Spinal cord (tissue), 10 donors: ENCODE data around the gene TADA2A. TPM values are rescaled to one million over a fixed set of nuclear protein-coding genes. Genes with fewer than 3 reads are reported as not detected.
"Not testable (repeated sequence)": the region's sequence is repeated elsewhere in the genome, so short reads cannot be mapped to it uniquely, and the experiment has no call there.

ENCODE experiments used
- DNase-seq, 6 donors: peaks; one replicate each; pipeline versions ENCODE4 v3.0.0 to v3.0.0-alpha.2; 2013 to 2015; ENCODE audit warnings: low spot score in 6 of 6, low read depth in 4 of 6
- H3K27ac ChIP-seq: one replicate; pipeline ENCODE4 v1.5.1; 2013; ENCODE audit warnings: low read depth, low read length, control low read depth
- H3K27me3 ChIP-seq: one replicate; pipeline ENCODE4 v1.6.1; 2013; ENCODE audit warnings: low read length; ENCODE audit not compliant: control insufficient read depth, insufficient read depth
- H3K36me3 ChIP-seq: one replicate; pipeline ENCODE4 v1.6.1; 2013; ENCODE audit warnings: low read length; ENCODE audit not compliant: control insufficient read depth, insufficient read depth
- H3K4me1 ChIP-seq: one replicate; pipeline ENCODE4 v1.6.1; 2013; ENCODE audit warnings: low read length; ENCODE audit not compliant: control insufficient read depth, insufficient read depth
- H3K4me3 ChIP-seq: one replicate; pipeline ENCODE4 v1.5.1; 2013; ENCODE audit warnings: low read depth, low read length, control low read depth
- H3K9me3 ChIP-seq: one replicate; pipeline ENCODE4 v1.6.1; 2013; ENCODE audit warnings: low read length; ENCODE audit not compliant: control insufficient read depth, insufficient read depth
- WGBS: methylation state at CpG from one replicate; pipeline ENCODE4 v1.1.5; 2013; ENCODE audit warnings: missing lambda C conversion rate; ENCODE audit not compliant: insufficient coverage; 5-methylcytosine and 5-hydroxymethylcytosine counted together
- polyA plus RNA-seq, 2 donors: library from polyadenylated mRNA; unstranded; fragments of 120-200 nt; gene quantifications; one replicate each; pipeline ENCODE4 v1.2.1, GENCODE V29; 2013; ENCODE audit not compliant: insufficient read length in 2 of 2
- total RNA-seq, 2 donors: library from RNA; depleted of rRNA in 1 of 2; stranded (reverse); fragments of 120-200 nt in 1 of 2; fragments of >200 nt in 1 of 2; gene quantifications; one replicate each; pipeline versions ENCODE4 v1.2.3 to v1.2.4, GENCODE V29; 2013 to 2014
- donor health status: healthy.

TADA2A gene
- total and polyA plus RNA-seq, 4 donors, result 24.8 to 40.0 (median 28.5) TPM

GRCh38 chr17:37500378-37500777 lies 93.7 kb downstream of the TADA2A start:
- DNase-seq, result no peak
- H3K4me3 ChIP-seq, result no peak overlapping the region
- no peaks in the 10 kb centered on the region for H3K4me1 ChIP-seq
- H3K27me3 ChIP-seq, result no peaks in the 10 kb centered on the region
- no peaks in the 10 kb centered on the region for H3K36me3 ChIP-seq
- no peak overlapping the region for H3K27ac ChIP-seq
- no peaks in the 10 kb centered on the region for H3K9me3 ChIP-seq

DNA sequence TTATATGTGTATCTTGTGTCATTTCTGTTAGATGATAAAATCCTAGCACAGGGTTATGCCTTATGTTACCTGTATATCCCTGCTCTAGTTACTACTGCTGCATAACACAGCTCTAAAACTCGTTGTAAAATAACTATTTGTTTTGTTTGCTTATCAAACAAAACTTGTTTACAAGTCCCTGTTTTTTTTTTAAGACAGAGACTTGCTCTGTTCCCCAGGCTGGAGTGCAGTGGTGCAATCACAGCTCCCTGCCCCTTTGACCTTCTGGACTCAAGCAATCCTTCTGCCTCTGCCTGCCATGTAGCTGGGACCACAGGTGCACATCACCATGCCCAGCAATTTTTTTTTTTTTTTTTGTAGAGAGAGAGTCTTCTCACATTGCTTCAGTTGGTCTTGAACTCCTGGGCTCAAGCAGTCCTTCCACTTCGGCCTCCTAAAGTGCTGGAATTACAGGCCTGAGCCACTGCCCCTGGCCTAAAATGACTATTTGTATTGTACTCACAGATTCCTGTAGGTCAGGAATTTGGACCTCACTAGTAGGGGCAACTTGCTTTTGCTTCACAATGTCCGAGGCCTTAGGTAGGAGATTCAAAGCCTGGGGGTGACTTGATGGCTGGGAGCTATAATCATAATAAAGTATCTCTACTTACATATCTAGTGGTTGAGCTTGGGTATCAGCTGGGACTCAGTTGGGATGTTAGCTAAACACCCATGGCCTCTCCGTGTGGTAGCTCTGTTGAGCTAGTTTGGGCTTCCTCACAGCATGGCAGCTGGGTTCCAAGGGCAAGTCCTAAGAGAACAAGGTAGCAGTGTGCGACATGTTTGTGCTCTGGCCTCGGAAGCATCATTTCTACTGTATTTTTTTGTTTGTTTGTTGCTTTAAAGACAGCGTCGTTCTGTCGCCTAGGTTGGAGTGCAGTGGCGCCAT lies 95.6 kb downstream of the TADA2A start:
- 93% methylated on average over 7 of the region's 10 CpGs for WGBS
- H3K27me3 ChIP-seq, result no peaks in the 10 kb centered on the region

GRCh38 chr17:37503148-37503547 lies 96.5 kb downstream of the TADA2A start:
- no CpG with 5 or more reads among the region's 6 CpGs for WGBS
- Histone ChIP-seq H3K36me3 (peaks cover 3% of the 10 kb centered on the region), H3K27ac (no peak overlapping the region)

More for the DNA sequence above, 95.6 kb downstream of the TADA2A start:
- no peaks in the 10 kb centered on the region for H3K9me3 ChIP-seq
- peaks cover 3% of the 10 kb centered on the region for H3K36me3 ChIP-seq
- peaks cover 8% of the 10 kb centered on the region for H3K4me1 ChIP-seq
- DNase-seq, result no peak
- no peak overlapping the region for H3K27ac ChIP-seq
- H3K4me3 ChIP-seq, result no peak overlapping the region

GRCh38 chr17:37505333-37505732 lies 98.6 kb downstream of the TADA2A start:
- Histone ChIP-seq H3K27ac (no peak overlapping the region), H3K36me3 (peaks cover 6% of the 10 kb centered on the region), H3K27me3 (no peaks in the 10 kb centered on the region), H3K4me1 (peaks cover 11% of the 10 kb centered on the region), H3K9me3 (no peaks in the 10 kb centered on the region), H3K4me3 (no peak overlapping the region)
- WGBS, result 91% methylated on average over 1 of the region's 3 CpGs
- no peak for DNase-seq

More at GRCh38 chr17:37503148-37503547, 96.5 kb downstream of the TADA2A start:
- Histone ChIP-seq H3K4me1 (peaks cover 11% of the 10 kb centered on the region), H3K27me3 (no peaks in the 10 kb centered on the region), H3K4me3 (no peak overlapping the region), H3K9me3 (no peaks in the 10 kb centered on the region)
- DNase-seq, result no peak

DNA sequence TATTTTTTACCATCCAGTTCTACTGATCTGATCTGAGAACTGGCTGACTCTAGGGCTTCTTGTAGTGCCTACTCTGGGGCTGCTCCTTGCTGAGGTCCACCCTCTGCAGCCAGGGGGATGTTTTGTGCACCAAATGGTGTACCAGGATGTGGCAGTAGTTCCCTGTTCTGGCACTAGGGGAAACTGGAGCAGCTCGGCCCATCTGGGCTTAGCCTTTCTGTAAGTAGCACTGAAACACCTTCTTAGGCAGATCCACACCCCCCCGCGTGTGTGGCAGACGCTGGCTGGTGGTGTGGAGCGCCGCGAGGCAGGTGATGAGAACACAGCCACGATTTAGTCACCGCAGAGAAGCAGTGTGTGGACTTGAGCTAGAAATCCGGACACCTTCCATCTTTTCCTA lies 100.0 kb downstream of the TADA2A start:
- Histone ChIP-seq H3K36me3 (peaks cover 6% of the 10 kb centered on the region), H3K9me3 (no peaks in the 10 kb centered on the region), H3K27me3 (no peaks in the 10 kb centered on the region), H3K4me1 (peaks cover 11% of the 10 kb centered on the region), H3K4me3 (no peak overlapping the region), H3K27ac (no peak overlapping the region)
- WGBS, result 31% methylated on average over 8 of the region's 10 CpGs
- peak in 1 of 6 donors; percentile 83 for DNase-seq

DNA sequence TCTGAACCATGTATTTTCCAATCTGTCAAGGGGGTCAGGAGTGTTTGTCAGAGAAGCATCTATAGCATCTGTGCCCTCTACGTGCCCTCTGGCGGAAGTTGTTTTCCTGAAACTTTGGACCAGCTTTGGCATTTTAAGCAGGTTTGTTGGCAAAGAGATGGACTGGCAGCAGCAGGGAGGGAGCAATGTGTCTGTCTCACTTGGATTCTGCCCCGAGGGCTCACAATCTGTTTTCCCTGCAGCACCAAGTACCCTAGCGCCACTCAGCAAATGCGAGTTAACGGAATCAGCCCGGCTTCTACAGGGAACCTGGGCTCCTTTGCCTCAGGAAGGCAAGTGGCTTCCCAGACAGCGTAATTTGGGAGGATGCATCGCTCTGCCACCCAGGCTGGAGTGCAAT lies 100.4 kb downstream of the TADA2A start:
- peak in 2 of 6 donors; percentile 51 to 94 for DNase-seq

GRCh38 chr17:37510056-37510455 lies 103.4 kb downstream of the TADA2A start:
- 81% methylated on average over 17 of the region's 17 CpGs for WGBS
- DNase-seq, result no peak
- peaks cover 11% of the 10 kb centered on the region for H3K4me1 ChIP-seq
- H3K36me3 ChIP-seq, result peaks cover 21% of the 10 kb centered on the region
- H3K4me3 ChIP-seq, result no peak overlapping the region
- no peaks in the 10 kb centered on the region for H3K27me3 ChIP-seq
- H3K9me3 ChIP-seq, result no peaks in the 10 kb centered on the region
- H3K27ac ChIP-seq, result no peak overlapping the region

More for the DNA sequence above, 100.4 kb downstream of the TADA2A start:
- no peak overlapping the region for H3K27ac ChIP-seq
- H3K9me3 ChIP-seq, result no peaks in the 10 kb centered on the region
- no peak overlapping the region for H3K4me3 ChIP-seq
- H3K36me3 ChIP-seq, result peaks cover 7% of the 10 kb centered on the region
- 46% methylated on average over 9 of the region's 9 CpGs for WGBS
- peaks cover 11% of the 10 kb centered on the region for H3K4me1 ChIP-seq
- no peaks in the 10 kb centered on the region for H3K27me3 ChIP-seq

DNA sequence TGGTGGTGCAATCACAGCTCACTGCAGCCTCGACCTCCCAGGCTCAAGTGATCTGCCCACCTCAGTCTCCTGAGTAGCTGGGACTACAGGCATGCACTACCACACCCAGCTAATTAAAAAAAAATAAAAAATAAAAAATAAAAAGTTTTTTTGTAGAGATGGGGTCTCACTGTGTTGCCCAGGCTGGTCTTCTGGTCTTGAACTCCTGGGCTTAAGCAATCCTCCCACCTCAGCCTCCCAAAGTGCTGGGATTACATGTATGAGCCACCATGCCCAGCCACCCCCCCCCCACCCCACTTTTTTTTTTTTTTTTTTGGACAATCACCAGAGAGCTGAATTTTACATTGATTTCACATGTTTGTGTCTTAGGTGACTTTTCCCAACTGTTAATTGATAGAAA lies 105.0 kb downstream of the TADA2A start:
- DNase-seq, H3K27ac ChIP-seq, H3K4me3 ChIP-seq, H3K9me3 ChIP-seq, H3K27me3 ChIP-seq, H3K4me1 ChIP-seq: not testable (repeated sequence)
- H3K36me3 ChIP-seq, result peaks cover 20% of the 10 kb centered on the region
- WGBS, result no CpG with 5 or more reads among the region's 1 CpG

- DNase-seq, result peak in 1 of 6 donors; percentile 84
- Histone ChIP-seq H3K4me3 (no peak overlapping the region), H3K36me3 (peaks cover 26% of the 10 kb centered on the region), H3K27me3 (no peaks in the 10 kb centered on the region), H3K4me1 (peaks cover 4% of the 10 kb centered on the region), H3K9me3 (no peaks in the 10 kb centered on the region), H3K27ac (no peak overlapping the region)
- 76% methylated on average over 18 of the region's 24 CpGs for WGBS
Observed at GRCh38 chr17:37512442-37513068, 105.9 kb downstream of the TADA2A start.
